GM18873 (cell line): ENCODE results near the gene PTAR1.
A peak's percentile ranks its signal among the peaks of the same experiment; 100 is the strongest.

Experiments
- ATAC-seq: cut with Tn5 transposase; IDR thresholded peaks from one replicate; pipeline ENCODE4 v1.9.1; 2021; ENCODE audit warnings: mild to moderate bottlenecking, moderate library complexity, moderate number of reproducible peaks; ENCODE audit not compliant: unreplicated experiment, low FRiP score

PTAR1 gene

GRCh38 chr9:69677931-69678330, 81.9 kb downstream of the PTAR1 start:
- no peak for ATAC-seq

- ATAC-seq: no peak
Observed at GRCh38 chr9:69675563-69675962, 84.2 kb downstream of the PTAR1 start.

GRCh38 chr9:69674716-69675438, 84.9 kb downstream of the PTAR1 start:
- no peak for ATAC-seq

GRCh38 chr9:69674112-69674685, 85.6 kb downstream of the PTAR1 start:
- ATAC-seq: no peak

- no peak for ATAC-seq
Observed at GRCh38 chr9:69673311-69673640, 86.5 kb downstream of the PTAR1 start.

GRCh38 chr9:69672596-69673310, 87.1 kb downstream of the PTAR1 start:
- ATAC-seq: peak; percentile 75

- ATAC-seq: no peak
Observed at GRCh38 chr9:69671879-69672595, 87.8 kb downstream of the PTAR1 start, which contains the start of gene APBA1. Gene APBA1, minus strand, starts transcription at chr9:69672371.

- ATAC-seq: no peak
Observed at GRCh38 chr9:69671311-69671878, 88.4 kb downstream of the PTAR1 start.

GRCh38 chr9:69667306-69667705, 92.5 kb downstream of the PTAR1 start:
- ATAC-seq: no peak

GRCh38 chr9:69660304-69660703, 99.5 kb downstream of the PTAR1 start:
- no peak for ATAC-seq
